Measurements from ENCODE around the gene DSCAML1. TPM values are rescaled to one million over a fixed set of nuclear protein-coding genes. Genes with fewer than 3 reads are reported as not detected.

Gene DSCAML1
- total and polyA plus RNA-seq, 4 donors, result 0.18 to 1.5 (median 1.1) TPM

DNA sequence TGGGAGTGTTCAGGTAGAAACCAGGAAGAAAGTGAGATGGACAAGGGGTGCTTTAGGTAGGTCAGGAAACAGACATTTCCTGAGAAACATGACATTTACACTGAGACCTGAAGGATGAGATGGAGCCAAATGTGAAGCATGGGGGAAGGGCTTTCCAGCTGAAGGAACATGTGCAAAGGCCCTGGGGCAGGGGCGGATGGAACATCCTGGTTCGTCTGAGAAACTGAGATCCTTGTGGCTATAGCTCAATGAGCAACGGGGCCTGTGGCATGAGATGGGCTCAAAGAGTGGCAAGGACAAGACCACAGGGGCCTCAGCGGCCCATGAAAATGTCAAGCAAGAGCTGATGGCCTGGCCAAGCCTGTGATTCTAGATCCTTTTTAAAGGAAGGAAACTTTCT lies 127.4 kb downstream of the DSCAML1 start:
- TF ChIP-seq, protein P1, sequence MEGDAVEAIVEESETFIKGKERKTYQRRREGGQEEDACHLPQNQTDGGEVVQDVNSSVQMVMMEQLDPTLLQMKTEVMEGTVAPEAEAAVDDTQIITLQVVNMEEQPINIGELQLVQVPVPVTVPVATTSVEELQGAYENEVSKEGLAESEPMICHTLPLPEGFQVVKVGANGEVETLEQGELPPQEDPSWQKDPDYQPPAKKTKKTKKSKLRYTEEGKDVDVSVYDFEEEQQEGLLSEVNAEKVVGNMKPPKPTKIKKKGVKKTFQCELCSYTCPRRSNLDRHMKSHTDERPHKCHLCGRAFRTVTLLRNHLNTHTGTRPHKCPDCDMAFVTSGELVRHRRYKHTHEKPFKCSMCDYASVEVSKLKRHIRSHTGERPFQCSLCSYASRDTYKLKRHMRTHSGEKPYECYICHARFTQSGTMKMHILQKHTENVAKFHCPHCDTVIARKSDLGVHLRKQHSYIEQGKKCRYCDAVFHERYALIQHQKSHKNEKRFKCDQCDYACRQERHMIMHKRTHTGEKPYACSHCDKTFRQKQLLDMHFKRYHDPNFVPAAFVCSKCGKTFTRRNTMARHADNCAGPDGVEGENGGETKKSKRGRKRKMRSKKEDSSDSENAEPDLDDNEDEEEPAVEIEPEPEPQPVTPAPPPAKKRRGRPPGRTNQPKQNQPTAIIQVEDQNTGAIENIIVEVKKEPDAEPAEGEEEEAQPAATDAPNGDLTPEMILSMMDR (IDR thresholded peaks at IDR 0.05; ENCODE audit: control extremely low read depth, extremely low read depth), result no peak
- H3K9ac ChIP-seq (ENCODE audit: insufficient read depth in 1 of 2, low read length in 2 of 2), result no peak overlapping the region
- peaks cover 0 to 5% (median 0%) of the 10 kb centered on the region in 3 donors for H3K27me3 ChIP-seq (ENCODE audit: control insufficient read depth in 3 of 3, insufficient read depth in 3 of 3, low read length in 2 of 3)
- no peaks in the 10 kb centered on the region for H3K36me3 ChIP-seq (ENCODE audit: control insufficient read depth in 4 of 4, insufficient read depth in 4 of 4, low read length in 4 of 4)
- H3K4me1 ChIP-seq (ENCODE audit: control insufficient read depth in 5 of 5, insufficient read depth in 5 of 5, low read length in 5 of 5), result peaks cover 0 to 8% (median 0%) of the 10 kb centered on the region in 5 donors
- H3K9me3 ChIP-seq (ENCODE audit: control insufficient read depth in 4 of 4, insufficient read depth in 3 of 4, low read length in 3 of 4), result no peaks in the 10 kb centered on the region
- no peak overlapping the region for H3K27ac ChIP-seq (ENCODE audit: low read depth in 1 of 2, low read length in 1 of 2)
- H3K4me3 ChIP-seq, result no peak overlapping the region
- 92 to 97% methylated on average over 4 of the region's 4 CpGs for WGBS, 2 donors
- DNase-seq (no peak), ATAC-seq (ENCODE audit: insufficient read depth, low FRiP score) (no peak)

DNA sequence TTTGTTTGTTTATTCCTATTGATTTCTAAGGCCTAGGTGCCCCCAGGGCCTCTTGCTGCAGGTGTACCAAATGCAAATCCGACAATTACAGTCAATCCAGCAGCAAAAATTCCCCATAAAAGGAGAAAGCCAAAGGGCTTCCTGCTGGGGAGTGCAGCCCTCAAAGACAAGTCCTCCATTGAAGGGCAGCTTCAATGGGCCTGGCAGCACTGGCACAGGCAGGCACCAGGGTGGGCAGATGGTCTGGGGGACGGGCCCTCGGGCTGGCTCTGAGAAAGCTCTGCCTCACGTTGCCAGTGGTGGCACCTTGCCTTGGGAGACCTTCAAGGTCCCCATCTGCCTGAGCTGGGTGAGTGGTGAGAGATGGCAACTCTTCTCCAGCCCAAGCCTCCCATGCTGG lies 128.0 kb downstream of the DSCAML1 start:
- Histone ChIP-seq H3K9ac (ENCODE audit: insufficient read depth in 1 of 2, low read length in 2 of 2) (no peak overlapping the region), H3K4me1 (ENCODE audit: control insufficient read depth in 5 of 5, insufficient read depth in 5 of 5, low read length in 5 of 5) (peaks cover 0 to 12% (median 5%) of the 10 kb centered on the region in 5 donors), H3K27ac (ENCODE audit: low read depth in 1 of 2, low read length in 1 of 2) (no peak overlapping the region), H3K27me3 (ENCODE audit: control insufficient read depth in 3 of 3, insufficient read depth in 3 of 3, low read length in 2 of 3) (peaks cover 0 to 3% (median 0%) of the 10 kb centered on the region in 3 donors), H3K4me3 (no peak overlapping the region), H3K36me3 (ENCODE audit: control insufficient read depth in 4 of 4, insufficient read depth in 4 of 4, low read length in 4 of 4) (no peaks in the 10 kb centered on the region), H3K9me3 (ENCODE audit: control insufficient read depth in 4 of 4, insufficient read depth in 3 of 4, low read length in 3 of 4) (no peaks in the 10 kb centered on the region)
- DNase-seq (no peak), ATAC-seq (ENCODE audit: insufficient read depth, low FRiP score) (no peak)
- TF ChIP-seq, protein P1 (IDR thresholded peaks at IDR 0.05; ENCODE audit: control extremely low read depth, extremely low read depth), result no peak
- WGBS, 2 donors, result 92 to 94% methylated on average over 4 of the region's 4 CpGs

DNA sequence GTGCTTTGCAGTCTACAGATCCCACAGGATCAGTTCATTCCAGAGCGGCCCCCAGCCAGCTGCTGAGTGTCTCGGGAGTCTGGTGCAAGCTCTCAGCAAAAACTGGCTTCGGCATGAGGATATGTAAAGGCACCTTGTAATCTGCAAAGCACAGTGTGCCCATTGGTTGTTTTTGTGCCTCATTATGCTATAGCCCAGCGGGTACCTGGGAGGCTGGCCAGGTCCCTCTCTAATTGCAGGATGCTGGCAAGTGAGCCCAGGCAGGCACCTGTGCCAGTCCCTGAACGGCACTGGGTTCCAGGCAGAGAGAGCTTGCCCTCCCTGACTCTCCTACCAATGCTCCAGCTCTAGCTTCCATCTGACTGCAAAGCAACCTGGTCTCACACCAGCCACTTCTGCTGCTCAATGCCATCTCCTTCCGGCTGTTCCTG lies 128.7 kb downstream of the DSCAML1 start:
- H3K9me3 ChIP-seq (ENCODE audit: control insufficient read depth in 4 of 4, insufficient read depth in 3 of 4, low read length in 3 of 4), result no peaks in the 10 kb centered on the region
- DNase-seq, result no peak

More for the DNA sequence above, 128.7 kb downstream of the DSCAML1 start:
- ATAC-seq (ENCODE audit: insufficient read depth, low FRiP score), result no peak
- 92 to 93% methylated on average over 6 of the region's 6 CpGs for WGBS, 2 donors
- no peak overlapping the region for H3K4me3 ChIP-seq
- TF ChIP-seq, protein P1 (IDR thresholded peaks at IDR 0.05; ENCODE audit: control extremely low read depth, extremely low read depth), result no peak
- H3K4me1 ChIP-seq (ENCODE audit: control insufficient read depth in 5 of 5, insufficient read depth in 5 of 5, low read length in 5 of 5), result peaks cover 0 to 19% (median 9%) of the 10 kb centered on the region in 5 donors
- no peak overlapping the region for H3K9ac ChIP-seq (ENCODE audit: insufficient read depth in 1 of 2, low read length in 2 of 2)
- no peak overlapping the region for H3K27ac ChIP-seq (ENCODE audit: low read depth in 1 of 2, low read length in 1 of 2)
- no peaks in the 10 kb centered on the region for H3K36me3 ChIP-seq (ENCODE audit: control insufficient read depth in 4 of 4, insufficient read depth in 4 of 4, low read length in 4 of 4)
- no peaks in the 10 kb centered on the region for H3K27me3 ChIP-seq (ENCODE audit: control insufficient read depth in 3 of 3, insufficient read depth in 3 of 3, low read length in 2 of 3)
